HL-60 (cell line): Measurements from ENCODE around the gene GAB2.

Source experiments
- CTCF ChIP-seq: IDR thresholded peaks from one replicate; pipeline ENCODE4 v1.5.1; 2011; ENCODE audit warnings: low read length, control low read depth, inconsistent platforms; ENCODE audit not compliant: insufficient read depth
- GABPA ChIP-seq: IDR thresholded peaks from 2 replicates; pipeline ENCODE4 v1.6.1; 2012; ENCODE audit warnings: low read depth
- POLR2AphosphoS5 ChIP-seq: IDR thresholded peaks from 2 replicates; pipeline ENCODE4 v1.6.1; 2012; ENCODE audit warnings: low read depth
- REST ChIP-seq: IDR thresholded peaks from 2 replicates; pipeline ENCODE4 v1.6.1; 2012; ENCODE audit warnings: low read depth; ENCODE audit not compliant: insufficient replicate concordance

GRCh38 chr11:78168539-78169477 is 248.8 kb downstream of the GAB2 start:
- TF ChIP-seq CTCF = no peak
- TF ChIP-seq POLR2AphosphoS5 = no peak
- no peak for TF ChIP-seq GABPA
- TF ChIP-seq REST = no peak
